Body of pancreas (tissue), 4 donors: ENCODE measurements around the gene LY6G6D.

Experiments
- POLR2A ChIP-seq, 3 donors: fragments of 450-650 bp; IDR thresholded peaks; one replicate each; pipeline ENCODE4 v1.6.1; 2016; ENCODE audit warnings: antibody characterized with exemption in 3 of 3, mild to moderate bottlenecking in 2 of 3
- TF ChIP-seq, protein P1 (sequence below), 7 experiments: fragments of 450-650 bp in 4 of 7; fragments of 200-600 bp in 3 of 7; sonication (generic) in 3 of 7; IDR thresholded peaks; one replicate each; pipeline ENCODE4 v1.5.1; 2016 to 2019; ENCODE audit warnings: antibody characterized with exemption in 7 of 7

DNA sequence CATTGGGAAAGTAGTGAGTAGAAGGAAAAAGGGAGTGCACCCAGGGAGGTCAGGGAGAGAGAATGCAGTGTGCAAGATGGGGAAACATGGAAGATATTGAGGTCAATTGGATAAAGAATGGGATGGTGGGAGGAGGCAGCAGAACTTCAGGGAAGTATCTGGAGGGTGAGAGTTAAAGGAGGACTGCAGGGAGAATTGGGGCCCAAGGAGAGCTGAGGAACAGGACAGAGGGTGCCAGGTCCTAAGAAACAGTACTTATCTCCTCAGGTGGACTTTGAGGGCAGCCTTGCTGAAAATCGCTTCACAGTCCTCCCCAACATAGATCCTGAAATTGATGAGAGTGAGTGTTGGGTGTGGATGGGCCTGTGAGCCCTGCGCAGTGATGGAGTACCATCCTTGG is 43.1 kb downstream of the LY6G6D start:
- no peak for TF ChIP-seq POLR2A (IDR thresholded peaks at IDR 0.05)
- TF ChIP-seq, protein P1, sequence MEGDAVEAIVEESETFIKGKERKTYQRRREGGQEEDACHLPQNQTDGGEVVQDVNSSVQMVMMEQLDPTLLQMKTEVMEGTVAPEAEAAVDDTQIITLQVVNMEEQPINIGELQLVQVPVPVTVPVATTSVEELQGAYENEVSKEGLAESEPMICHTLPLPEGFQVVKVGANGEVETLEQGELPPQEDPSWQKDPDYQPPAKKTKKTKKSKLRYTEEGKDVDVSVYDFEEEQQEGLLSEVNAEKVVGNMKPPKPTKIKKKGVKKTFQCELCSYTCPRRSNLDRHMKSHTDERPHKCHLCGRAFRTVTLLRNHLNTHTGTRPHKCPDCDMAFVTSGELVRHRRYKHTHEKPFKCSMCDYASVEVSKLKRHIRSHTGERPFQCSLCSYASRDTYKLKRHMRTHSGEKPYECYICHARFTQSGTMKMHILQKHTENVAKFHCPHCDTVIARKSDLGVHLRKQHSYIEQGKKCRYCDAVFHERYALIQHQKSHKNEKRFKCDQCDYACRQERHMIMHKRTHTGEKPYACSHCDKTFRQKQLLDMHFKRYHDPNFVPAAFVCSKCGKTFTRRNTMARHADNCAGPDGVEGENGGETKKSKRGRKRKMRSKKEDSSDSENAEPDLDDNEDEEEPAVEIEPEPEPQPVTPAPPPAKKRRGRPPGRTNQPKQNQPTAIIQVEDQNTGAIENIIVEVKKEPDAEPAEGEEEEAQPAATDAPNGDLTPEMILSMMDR (IDR thresholded peaks at IDR 0.05), result no peak
